WTC11 (cell line): Measurements from ENCODE around the gene ATP6AP1. TPM values are rescaled to one million over a fixed set of nuclear protein-coding genes. Genes with fewer than 3 reads are reported as not detected.

Experiments used
- ATAC-seq: fragments of 200-7000 bp; cut with Tn5 transposase; 2 replicates; pipeline ENCODE4 v1.10.0; 2021; ENCODE audit warnings: mild to moderate bottlenecking, moderate library complexity
- CTCF ChIA-PET: fragments of 300-600 bp; sonication (Branson Sonifier 250); formaldehyde crosslinking; loops from one replicate; lab custom pipeline; 2021; ENCODE audit warnings: antibody characterized with exemption; lab: Charles Lee
- POLR2A ChIA-PET: fragments of 350-600 bp; sonication (Branson Sonifier 250); formaldehyde crosslinking; loops from one replicate; lab custom pipeline; 2021; ENCODE audit warnings: antibody characterized with exemption; lab: Charles Lee
- DNase-seq: peaks from one replicate; pipeline ENCODE4 v3.0.0; 2021; ENCODE audit warnings: low spot score
- H3K27ac Mint-ChIP-seq: 2 replicates; pipeline ENCODE4 v1.8.0; 2021; ENCODE audit warnings: mixed read lengths
- H3K27me3 Mint-ChIP-seq: 2 replicates; pipeline ENCODE4 v1.8.0; 2021; ENCODE audit warnings: low read depth, mild to moderate bottlenecking, moderate library complexity, mixed read lengths
- H3K36me3 Mint-ChIP-seq: 2 replicates; pipeline ENCODE4 v1.8.0; 2021; ENCODE audit warnings: mixed read lengths
- H3K4me1 Mint-ChIP-seq: 2 replicates; pipeline ENCODE4 v1.8.0; 2022; ENCODE audit warnings: mixed read lengths
- H3K4me3 Mint-ChIP-seq: 2 replicates; pipeline ENCODE4 v1.8.0; 2021; ENCODE audit warnings: mild to moderate bottlenecking, moderate library complexity, mixed read lengths
- H3K9me3 Mint-ChIP-seq: 2 replicates; pipeline ENCODE4 v1.8.0; 2021; ENCODE audit warnings: mixed read lengths
- AFF4 ChIP-seq: sonication (generic); formaldehyde crosslinking; IDR thresholded peaks from 2 replicates; pipeline ENCODE4 v1.8.1; 2023; ENCODE audit warnings: mild to moderate bottlenecking, missing genetic modification reagents, borderline replicate concordance
- AR ChIP-seq: fragments of 250-450 bp; sonication (Bioruptor Pico); IDR thresholded peaks from 2 replicates; pipeline ENCODE4 v1.9.0; 2021; ENCODE audit warnings: mild to moderate bottlenecking
- CREM ChIP-seq: sonication (generic); formaldehyde crosslinking; IDR thresholded peaks from 2 replicates; pipeline ENCODE4 v1.8.1; 2022; ENCODE audit warnings: mild to moderate bottlenecking, missing genetic modification reagents, moderate library complexity
- FOXK1 ChIP-seq: sonication (generic); formaldehyde crosslinking; IDR thresholded peaks from 2 replicates; pipeline ENCODE4 v1.8.0; 2022; ENCODE audit warnings: mild to moderate bottlenecking, moderate library complexity, missing genetic modification reagents
- FOXP1 ChIP-seq: sonication (generic); formaldehyde crosslinking; IDR thresholded peaks from 2 replicates; pipeline ENCODE4 v1.8.0; 2022; ENCODE audit warnings: missing genetic modification reagents, mild to moderate bottlenecking, moderate library complexity, borderline replicate concordance
- HMGA2 ChIP-seq: fragments of 250-450 bp; sonication (Bioruptor Pico); IDR thresholded peaks from 2 replicates; pipeline ENCODE4 v1.4.0; 2021; ENCODE audit warnings: mild to moderate bottlenecking, moderate library complexity
- HMGXB4 ChIP-seq: sonication (generic); formaldehyde crosslinking; IDR thresholded peaks from 2 replicates; pipeline ENCODE4 v1.8.1; 2023; ENCODE audit warnings: mild to moderate bottlenecking, moderate library complexity, missing genetic modification reagents
- IRF1 ChIP-seq: sonication (generic); formaldehyde crosslinking; IDR thresholded peaks from 2 replicates; pipeline ENCODE4 v1.8.0; 2023; ENCODE audit warnings: missing genetic modification reagents
- NR3C1 ChIP-seq: sonication (generic); formaldehyde crosslinking; conservative IDR thresholded peaks from 2 replicates; pipeline ENCODE4 v1.8.1; 2023; ENCODE audit warnings: low read depth, mild to moderate bottlenecking, missing genetic modification reagents
- ZNF532 ChIP-seq: fragments of 250-450 bp; sonication (Bioruptor Pico); IDR thresholded peaks from 2 replicates; pipeline ENCODE4 v1.9.0; 2021; ENCODE audit warnings: mild to moderate bottlenecking, borderline replicate concordance
- total RNA-seq: library from RNA; stranded (reverse); gene quantifications from 3 replicates; pipeline ENCODE4 v1.2.3, GENCODE V29; 2021
- TF ChIP-seq, protein P1 (sequence below): fragments of 250-450 bp; sonication (Bioruptor Pico); conservative IDR thresholded peaks from 2 replicates; pipeline ENCODE4 v1.9.0; 2021; ENCODE audit warnings: mild to moderate bottlenecking
- TF ChIP-seq, protein P2 (sequence below): sonication (generic); formaldehyde crosslinking; IDR thresholded peaks from 2 replicates; pipeline ENCODE4 v1.8.1; 2023; ENCODE audit warnings: mild to moderate bottlenecking, missing genetic modification reagents, moderate library complexity

ATP6AP1 gene
- total RNA-seq, 1 experiment from 2014 or later: 43.9 TPM

DNA sequence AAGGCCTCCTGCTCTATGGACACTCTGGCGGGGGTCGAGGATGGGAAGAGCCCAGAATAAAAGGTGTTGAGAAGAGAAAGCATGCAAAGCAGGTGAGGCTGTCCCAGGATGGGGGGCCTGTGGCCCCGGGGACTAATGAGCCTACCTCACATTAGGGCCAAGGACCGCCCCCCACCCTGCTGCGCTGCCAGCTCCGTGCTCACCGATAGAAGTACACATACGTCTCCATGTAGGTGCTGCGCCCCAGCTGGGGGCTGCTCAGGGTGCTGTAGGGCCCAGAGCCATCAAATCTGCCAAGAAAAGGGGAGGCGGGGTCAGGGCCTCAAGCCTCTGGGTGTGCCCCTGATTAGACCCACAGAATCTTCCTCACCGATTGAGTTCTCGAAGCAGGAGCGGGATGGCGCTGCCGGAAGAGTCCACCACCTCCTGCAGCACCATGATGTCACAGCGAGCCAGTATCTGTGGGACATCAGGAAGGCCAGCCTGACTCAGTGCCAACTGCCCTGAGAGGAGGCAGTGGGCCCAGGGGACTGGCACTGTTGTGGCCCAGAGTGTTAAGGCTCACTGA, 23.8 kb upstream of the ATP6AP1 start (continued):
- no peak for TF ChIP-seq ZNF532 (CRISPR knock-in tag)
- no peak for TF ChIP-seq HMGXB4 (CRISPR knock-in tag)
- TF ChIP-seq, protein P1, sequence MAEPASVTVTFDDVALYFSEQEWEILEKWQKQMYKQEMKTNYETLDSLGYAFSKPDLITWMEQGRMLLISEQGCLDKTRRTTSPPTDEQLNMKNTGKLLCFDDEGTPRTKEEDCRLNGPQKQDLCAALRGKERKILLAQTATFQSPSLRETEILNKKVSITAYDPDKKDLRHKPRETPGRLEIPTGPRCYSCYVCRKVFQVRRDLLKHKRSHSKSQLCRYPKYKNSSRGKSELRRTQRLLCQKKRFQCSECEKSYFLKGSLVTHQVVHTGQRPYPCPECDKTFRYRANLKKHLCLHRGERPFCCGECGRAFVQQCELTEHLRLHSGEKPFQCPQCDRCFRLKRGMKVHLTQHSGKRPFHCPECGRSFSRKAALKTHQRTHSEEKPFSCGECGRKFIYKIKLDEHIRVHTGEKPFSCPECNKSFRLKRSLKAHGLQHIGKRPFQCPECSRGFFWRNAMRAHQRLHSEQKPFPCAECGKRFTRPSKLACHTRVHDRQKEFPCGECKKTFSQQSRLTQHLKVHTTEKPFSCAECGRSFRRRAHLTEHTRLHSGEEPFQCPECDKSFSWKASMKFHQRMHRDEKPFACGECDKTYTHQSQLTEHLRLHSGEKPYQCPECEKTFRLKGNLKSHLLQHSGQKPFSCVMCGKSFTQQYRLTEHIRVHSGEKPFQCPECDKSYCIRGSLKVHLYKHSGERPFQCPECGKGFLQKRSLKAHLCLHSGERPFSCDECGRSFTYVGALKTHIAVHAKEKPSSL (CRISPR knock-in tag): no peak
- TF ChIP-seq AFF4 (CRISPR knock-in tag): no peak

- H3K27me3 Mint-ChIP-seq: no peaks in the 10 kb centered on the region
- H3K27ac Mint-ChIP-seq: peak overlapping the region; percentile 74
- DNase-seq (no peak), ATAC-seq (no peak)
- no peak for TF ChIP-seq NR3C1 (CRISPR knock-in tag)
- POLR2A ChIA-PET: interaction anchor here (1.0 to 1.3 kb wide), 2 partner anchors 10 to 30 kb away, joined by 3 to 4 read pairs; partner anchors contain the start of gene EMD
- CTCF ChIA-PET: interaction anchor here (0.9 to 1.3 kb wide), 3 partner anchors 16 to 82 kb away, joined by 5 to 8 read pairs (median 6); partner anchors contain the start of gene SLC10A3
- H3K4me1 Mint-ChIP-seq: peaks cover 12% of the 10 kb centered on the region
- H3K9me3 Mint-ChIP-seq: no peaks in the 10 kb centered on the region
- no peaks in the 10 kb centered on the region for H3K36me3 Mint-ChIP-seq
- H3K4me3 Mint-ChIP-seq: peak overlapping the region; percentile 61
These were observed 19.7 kb upstream of the ATP6AP1 start for GRCh38 chrX:154408659-154409221.

GRCh38 chrX:154409222-154409871, 19.1 kb upstream of the ATP6AP1 start, which contains the start of gene DNASE1L1:
Gene DNASE1L1 (minus strand): TSS chrX:154409254. CDS start chrX:154405568, 3,686 bp downstream.
- Mint-ChIP-seq H3K27me3 (no peaks in the 10 kb centered on the region), H3K4me1 (peaks cover 12% of the 10 kb centered on the region), H3K4me3 (peak within 1 kb of the TSS; percentile 61), H3K27ac (peak within 1 kb of the TSS; percentile 93), H3K9me3 (no peaks in the 10 kb centered on the region), H3K36me3 (no peaks in the 10 kb centered on the region)
- peak; percentile 86 for ATAC-seq
- POLR2A ChIA-PET: interaction anchor here (1.0 to 1.3 kb wide), 2 partner anchors 10 to 30 kb away, joined by 3 to 4 read pairs; partner anchors contain the start of gene EMD
- CTCF ChIA-PET: interaction anchor here (0.9 to 1.3 kb wide), 3 partner anchors 15 to 81 kb away, joined by 5 to 8 read pairs (median 6); partner anchors contain the start of gene SLC10A3
- peak; percentile 90 for DNase-seq
- no peak for TF ChIP-seq HMGA2 (CRISPR knock-in tag)
- TF ChIP-seq CREM (CRISPR knock-in tag): no peak
- no peak for TF ChIP-seq IRF1 (CRISPR knock-in tag)
- no peak for TF ChIP-seq FOXP1 (CRISPR knock-in tag)
- TF ChIP-seq AR (CRISPR knock-in tag): no peak
- TF ChIP-seq, protein P2, sequence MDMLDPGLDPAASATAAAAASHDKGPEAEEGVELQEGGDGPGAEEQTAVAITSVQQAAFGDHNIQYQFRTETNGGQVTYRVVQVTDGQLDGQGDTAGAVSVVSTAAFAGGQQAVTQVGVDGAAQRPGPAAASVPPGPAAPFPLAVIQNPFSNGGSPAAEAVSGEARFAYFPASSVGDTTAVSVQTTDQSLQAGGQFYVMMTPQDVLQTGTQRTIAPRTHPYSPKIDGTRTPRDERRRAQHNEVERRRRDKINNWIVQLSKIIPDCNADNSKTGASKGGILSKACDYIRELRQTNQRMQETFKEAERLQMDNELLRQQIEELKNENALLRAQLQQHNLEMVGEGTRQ (CRISPR knock-in tag): no peak
- no peak for TF ChIP-seq FOXK1
